Cardiac muscle cell (in vitro differentiated cells and primary cell): ENCODE results near the gene SSR3. TPM values are rescaled to one million over a fixed set of nuclear protein-coding genes. Genes with fewer than 3 reads are reported as not detected.
"Not testable (repeated sequence)": the region's sequence is repeated elsewhere in the genome, so short reads cannot be mapped to it uniquely, and the experiment has no call there.

Experiments
- DNase-seq, 2 donors: peaks; one replicate each; pipeline versions ENCODE4 v3.0.0 to v3.0.0-alpha.2; 2010 to 2017; ENCODE audit warnings: low read depth in 1 of 2, low spot score in 1 of 2
- H3K27ac ChIP-seq: fragments of 200-600 bp; sonication (generic); 2 replicates; pipeline ENCODE4 v1.5.1; 2016
- H3K27me3 ChIP-seq: fragments of 200-600 bp; sonication (generic); 2 replicates; pipeline ENCODE4 v1.6.0; 2016; ENCODE audit warnings: control low read depth
- H3K36me3 ChIP-seq: fragments of 200-600 bp; sonication (generic); 2 replicates; pipeline ENCODE4 v1.5.1; 2016; ENCODE audit warnings: control low read depth
- H3K4me1 ChIP-seq: fragments of 200-600 bp; sonication (generic); 2 replicates; pipeline ENCODE4 v1.8.1; 2017; ENCODE audit warnings: low read depth, mild to moderate bottlenecking, mixed run types
- H3K4me3 ChIP-seq: fragments of 200-600 bp; sonication (generic); 2 replicates; pipeline ENCODE4 v1.5.1; 2016; ENCODE audit warnings: mild to moderate bottlenecking
- H3K9me3 ChIP-seq: fragments of 200-600 bp; sonication (generic); 2 replicates; pipeline ENCODE4 v1.5.1; 2017; ENCODE audit warnings: low read depth, mild to moderate bottlenecking, control low read depth
- polyA plus RNA-seq: library from polyadenylated mRNA; unstranded; fragments of >200 nt; fragmentation: Nextera tagmentation; extraction: Ambion mirVana; gene quantifications from 2 replicates; pipeline ENCODE4 v1.2.1, GENCODE V29; 2016
- total RNA-seq: library from RNA; depleted of rRNA; stranded (reverse); fragments of >200 nt; gene quantifications from 2 replicates; pipeline ENCODE4 v1.2.3, GENCODE V29; 2016
- TF ChIP-seq, protein P1 (sequence below): IDR thresholded peaks from 2 replicates; pipeline ENCODE4 v1.5.1; 2012; ENCODE audit warnings: low read depth, mild to moderate bottlenecking, low read length

Gene SSR3
- total and polyA plus RNA-seq, 2 experiments from 2014 or later, result 143 to 202 TPM

DNA sequence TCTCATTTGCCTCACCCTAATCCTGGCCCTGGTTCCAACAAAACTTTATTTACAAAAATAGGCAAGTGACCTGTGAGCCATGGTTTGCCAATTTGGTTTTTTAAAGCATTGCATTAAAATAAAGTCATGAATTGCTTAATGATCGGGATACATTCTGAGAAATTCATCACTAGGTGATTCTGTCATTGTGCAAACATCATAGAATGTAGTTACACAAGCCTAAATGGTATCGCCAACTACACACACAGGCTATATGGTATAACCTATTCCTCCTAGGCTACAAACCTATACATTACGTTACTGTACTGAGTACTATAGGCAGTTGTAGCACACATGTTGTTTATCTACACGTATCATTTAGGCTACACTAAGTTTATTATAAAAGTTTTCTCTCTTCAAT is 45.9 kb upstream of the SSR3 start:
- Histone ChIP-seq H3K4me1 (peaks cover 22% of the 10 kb centered on the region), H3K27ac (no peak overlapping the region), H3K27me3 (no peaks in the 10 kb centered on the region), H3K4me3 (no peak overlapping the region), H3K9me3 (no peaks in the 10 kb centered on the region), H3K36me3 (no peaks in the 10 kb centered on the region)
- TF ChIP-seq, protein P1, sequence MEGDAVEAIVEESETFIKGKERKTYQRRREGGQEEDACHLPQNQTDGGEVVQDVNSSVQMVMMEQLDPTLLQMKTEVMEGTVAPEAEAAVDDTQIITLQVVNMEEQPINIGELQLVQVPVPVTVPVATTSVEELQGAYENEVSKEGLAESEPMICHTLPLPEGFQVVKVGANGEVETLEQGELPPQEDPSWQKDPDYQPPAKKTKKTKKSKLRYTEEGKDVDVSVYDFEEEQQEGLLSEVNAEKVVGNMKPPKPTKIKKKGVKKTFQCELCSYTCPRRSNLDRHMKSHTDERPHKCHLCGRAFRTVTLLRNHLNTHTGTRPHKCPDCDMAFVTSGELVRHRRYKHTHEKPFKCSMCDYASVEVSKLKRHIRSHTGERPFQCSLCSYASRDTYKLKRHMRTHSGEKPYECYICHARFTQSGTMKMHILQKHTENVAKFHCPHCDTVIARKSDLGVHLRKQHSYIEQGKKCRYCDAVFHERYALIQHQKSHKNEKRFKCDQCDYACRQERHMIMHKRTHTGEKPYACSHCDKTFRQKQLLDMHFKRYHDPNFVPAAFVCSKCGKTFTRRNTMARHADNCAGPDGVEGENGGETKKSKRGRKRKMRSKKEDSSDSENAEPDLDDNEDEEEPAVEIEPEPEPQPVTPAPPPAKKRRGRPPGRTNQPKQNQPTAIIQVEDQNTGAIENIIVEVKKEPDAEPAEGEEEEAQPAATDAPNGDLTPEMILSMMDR, result no peak
- no peak for DNase-seq

DNA sequence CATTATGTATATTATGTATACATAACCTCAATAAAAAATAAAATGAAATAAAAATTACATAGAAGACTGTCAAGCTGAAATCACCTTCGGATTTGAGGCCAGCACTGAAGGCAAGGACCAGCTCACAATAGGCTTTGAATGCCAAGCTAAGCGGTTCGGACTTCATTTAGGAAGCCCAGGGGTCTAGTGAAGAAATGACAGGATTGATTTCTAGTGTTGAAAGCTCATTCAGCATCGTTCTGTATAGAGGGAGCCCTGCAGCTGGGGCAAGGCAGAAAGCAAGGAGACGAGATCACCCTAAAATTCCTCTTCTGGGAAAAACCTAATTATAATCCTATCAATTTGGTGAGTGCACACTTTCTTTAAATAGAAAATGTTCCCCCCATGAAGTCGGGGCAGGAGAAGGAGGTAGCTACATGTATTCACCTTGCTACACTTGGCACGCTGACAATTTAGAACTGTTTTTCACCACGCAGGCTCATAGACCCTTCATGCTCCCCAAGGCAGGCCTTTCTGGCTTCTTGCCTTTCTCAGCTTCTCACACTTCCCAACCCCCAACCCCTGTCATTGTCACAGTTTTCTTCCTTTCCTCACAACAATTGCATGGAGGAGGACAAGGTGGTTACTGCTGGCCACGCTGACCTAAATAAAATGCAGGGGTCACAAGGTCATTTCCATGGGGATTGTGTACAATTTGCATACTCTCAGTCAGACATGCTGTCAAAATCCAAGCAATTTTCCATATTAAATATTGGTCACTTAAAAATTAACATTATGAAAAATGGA is 44.4 kb upstream of the SSR3 start:
- no peaks in the 10 kb centered on the region for H3K9me3 ChIP-seq
- no peaks in the 10 kb centered on the region for H3K27me3 ChIP-seq
- no peak overlapping the region for H3K4me3 ChIP-seq
- H3K36me3 ChIP-seq, result no peaks in the 10 kb centered on the region
- TF ChIP-seq, protein P1, result no peak
- DNase-seq, result peak in 1 of 2 donors; percentile 33
- peaks cover 13% of the 10 kb centered on the region for H3K4me1 ChIP-seq
- peak overlapping the region; percentile 74 for H3K27ac ChIP-seq

DNA sequence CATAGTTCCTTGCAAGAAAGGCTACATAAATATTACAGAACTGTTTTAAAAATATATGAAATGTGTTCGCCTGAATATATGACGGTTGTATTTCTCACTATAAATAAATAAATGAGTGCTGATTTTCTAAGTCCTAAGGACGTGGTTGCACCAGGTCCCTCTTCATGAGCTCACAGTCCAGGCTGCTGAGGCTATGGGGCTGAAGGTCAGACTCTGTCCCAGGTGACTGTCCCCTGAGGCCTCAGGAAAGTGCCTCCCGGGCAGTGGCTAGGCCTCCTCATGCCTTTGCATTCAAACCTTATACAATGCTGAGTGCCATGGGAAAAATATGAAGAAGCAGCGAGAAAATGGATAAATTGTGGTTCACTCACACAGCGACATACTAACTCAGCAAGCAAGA is 43.5 kb upstream of the SSR3 start:
- Histone ChIP-seq H3K4me1 (peaks cover 22% of the 10 kb centered on the region), H3K27me3 (no peaks in the 10 kb centered on the region), H3K9me3 (no peaks in the 10 kb centered on the region), H3K27ac (no peak overlapping the region), H3K36me3 (no peaks in the 10 kb centered on the region), H3K4me3 (no peak overlapping the region)
- TF ChIP-seq, protein P1, result no peak
- no peak for DNase-seq

DNA sequence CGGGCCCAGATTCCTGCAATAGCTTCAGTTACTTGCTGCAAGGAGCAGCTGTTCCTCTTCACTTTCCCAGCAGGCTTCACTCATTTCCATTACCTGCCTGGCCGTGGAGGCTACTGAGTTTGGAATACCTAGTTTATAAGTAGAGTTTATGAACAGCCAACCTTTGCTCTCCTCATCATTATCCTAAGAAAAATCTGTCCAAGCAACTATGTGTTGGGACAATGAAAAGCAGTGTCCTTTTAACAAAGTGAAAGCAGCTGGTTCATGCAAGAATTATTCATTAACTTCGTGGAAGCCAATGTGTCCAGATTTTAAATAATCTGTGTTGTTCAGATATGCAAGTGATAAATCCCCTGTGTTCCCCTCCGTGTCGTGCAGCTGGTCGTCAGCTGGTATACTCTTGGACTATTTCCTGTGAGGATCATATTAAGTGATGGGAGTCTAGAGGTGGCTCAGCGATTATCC is 39.3 kb upstream of the SSR3 start:
- peaks cover 21% of the 10 kb centered on the region for H3K4me1 ChIP-seq
- H3K36me3 ChIP-seq, result no peaks in the 10 kb centered on the region
- TF ChIP-seq, protein P1, result no peak
- no peak overlapping the region for H3K27ac ChIP-seq
- DNase-seq, result no peak
- no peak overlapping the region for H3K4me3 ChIP-seq
- no peaks in the 10 kb centered on the region for H3K9me3 ChIP-seq
- no peaks in the 10 kb centered on the region for H3K27me3 ChIP-seq

DNA sequence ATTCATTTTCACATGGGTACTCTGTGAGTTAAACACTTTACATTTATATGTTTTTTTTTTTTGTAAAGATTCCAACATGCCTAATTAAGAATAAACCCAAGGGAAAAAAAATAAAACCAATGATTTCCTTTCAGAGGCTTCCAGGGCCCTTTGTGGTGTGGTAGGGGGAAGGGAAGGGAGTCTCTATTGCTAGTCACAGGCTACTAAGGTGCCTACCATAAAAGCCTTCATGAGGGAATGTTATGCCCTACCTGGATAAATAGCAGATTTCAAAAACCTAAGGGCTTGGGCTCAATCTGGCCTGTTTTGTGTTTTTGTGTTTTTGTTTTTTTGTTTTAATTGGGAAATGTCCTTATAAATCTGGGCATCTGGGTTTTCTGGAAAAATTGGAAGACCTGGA is 38.9 kb upstream of the SSR3 start:
- H3K4me3 ChIP-seq, result no peak overlapping the region
- TF ChIP-seq, protein P1, result no peak
- DNase-seq, result no peak
- H3K27me3 ChIP-seq, result no peaks in the 10 kb centered on the region
- H3K4me1 ChIP-seq, result peaks cover 16% of the 10 kb centered on the region
- no peak overlapping the region for H3K27ac ChIP-seq
- no peaks in the 10 kb centered on the region for H3K9me3 ChIP-seq
- H3K36me3 ChIP-seq, result no peaks in the 10 kb centered on the region

DNA sequence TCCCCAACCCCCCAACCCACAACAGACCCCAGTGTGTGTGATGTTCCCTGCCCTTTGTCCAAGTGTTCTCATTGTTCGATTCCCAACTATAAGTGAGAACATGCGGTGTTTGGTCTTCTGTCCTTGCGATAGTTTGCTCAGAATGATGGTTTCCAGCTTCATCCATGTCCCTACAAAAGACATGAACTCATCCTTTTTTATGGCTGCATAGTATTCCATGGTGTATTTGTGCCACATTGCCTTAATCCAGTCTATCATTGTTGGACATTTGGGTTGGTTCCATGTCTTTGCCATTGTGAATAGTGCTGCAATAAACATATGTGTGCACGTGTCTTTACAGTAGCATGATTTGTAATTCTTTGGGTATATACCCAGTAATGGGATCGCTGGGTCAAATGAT is 34.9 kb upstream of the SSR3 start:
- H3K4me1 ChIP-seq, result peaks cover 25% of the 10 kb centered on the region
- not testable (repeated sequence) for DNase-seq, H3K4me3 ChIP-seq, H3K27ac ChIP-seq, H3K36me3 ChIP-seq, H3K27me3 ChIP-seq, H3K9me3 ChIP-seq
